GM18951 (cell line): ENCODE data around the gene GNB5.
"Not testable (repeated sequence)": the region's sequence is repeated elsewhere in the genome, so short reads cannot be mapped to it uniquely, and the experiment has no call there.

Source experiments
- POLR2A ChIP-seq: IDR thresholded peaks from 4 replicates; pipeline ENCODE4 v1.6.1; 2011; ENCODE audit warnings: mild to moderate bottlenecking; ENCODE audit not compliant: insufficient read length, insufficient read depth; ENCODE audit errors: extremely low read depth
- in situ Hi-C: fragments of 300-500 bp; cut with MboI; formaldehyde crosslinking; loops from one replicate; pipeline ENCODE4 v1.12.0; 2022; ENCODE audit warnings: low sequenced_read_pairs, mixed read lengths, inconsistent platforms; ENCODE audit not compliant: unreplicated experiment

Gene GNB5

GRCh38 chr15:52186651-52187486, 4.3 kb downstream of the GNB5 start:
- no peak for TF ChIP-seq POLR2A
- in situ Hi-C loops = no loop called here

GRCh38 chr15:52185151-52185561, 6.0 kb downstream of the GNB5 start:
- no peak for TF ChIP-seq POLR2A
- in situ Hi-C loops = no loop called here

- in situ Hi-C loops = no loop called here
- TF ChIP-seq POLR2A = no peak
Measured at GRCh38 chr15:52184721-52185120, 6.5 kb downstream of the GNB5 start.

GRCh38 chr15:52183562-52184173, 7.5 kb downstream of the GNB5 start:
- no peak for TF ChIP-seq POLR2A
- in situ Hi-C loops = no loop called here

- TF ChIP-seq POLR2A = no peak
- in situ Hi-C loops = no loop called here
Measured at GRCh38 chr15:52181938-52182780, 9.0 kb downstream of the GNB5 start.

GRCh38 chr15:52180851-52181450, 10.2 kb downstream of the GNB5 start:
- TF ChIP-seq POLR2A = no peak
- in situ Hi-C loops = no loop called here

- no peak for TF ChIP-seq POLR2A
- in situ Hi-C loops = no loop called here
Measured at GRCh38 chr15:52180196-52180835, 10.9 kb downstream of the GNB5 start.

GRCh38 chr15:52179278-52180195, 11.7 kb downstream of the GNB5 start:
- in situ Hi-C loops = no loop called here
- TF ChIP-seq POLR2A = peak; percentile 79

GRCh38 chr15:52178765-52179164, 12.4 kb downstream of the GNB5 start:
- TF ChIP-seq POLR2A = no peak
- in situ Hi-C loops = no loop called here

GRCh38 chr15:52172869-52173268, 18.3 kb downstream of the GNB5 start:
- in situ Hi-C loops = no loop called here
- TF ChIP-seq POLR2A = no peak

GRCh38 chr15:52171807-52172206, 19.4 kb downstream of the GNB5 start:
- TF ChIP-seq POLR2A = no peak
- in situ Hi-C loops = no loop called here

- TF ChIP-seq POLR2A = no peak
- in situ Hi-C loops = no loop called here
Measured at GRCh38 chr15:52171386-52171785, 19.8 kb downstream of the GNB5 start.

- in situ Hi-C loops = not testable (repeated sequence)
Measured at GRCh38 chr15:52170199-52170598, 21.0 kb downstream of the GNB5 start.

GRCh38 chr15:52165494-52166131, 25.6 kb downstream of the GNB5 start:
- in situ Hi-C loops = not testable (repeated sequence)
